CD4-positive, alpha-beta memory T cell (primary cell): ENCODE results near the gene RAB40C. TPM values are rescaled to one million over a fixed set of nuclear protein-coding genes. Genes with fewer than 3 reads are reported as not detected.

Experiments
- CTCF ChIA-PET: fragments of 350-600 bp; sonication (Branson Sonifier 250); formaldehyde crosslinking; loops from one replicate; lab custom pipeline; 2021; ENCODE audit warnings: inconsistent platforms; ENCODE audit not compliant: partially characterized antibody; lab: Charles Lee
- POLR2A ChIA-PET: fragments of 350-600 bp; sonication (Branson Sonifier 250); formaldehyde crosslinking; loops from one replicate; lab custom pipeline; 2021; ENCODE audit not compliant: partially characterized antibody; lab: Charles Lee
- DNase-seq, 5 donors: peaks; one replicate each; pipeline versions ENCODE4 v3.0.0 to v3.0.0-alpha.2; 2020 to 2022; ENCODE audit warnings: mixed read lengths in 1 of 5
- H3K27ac ChIP-seq: one replicate; pipeline ENCODE4 v1.7.0; 2013; ENCODE audit warnings: low read depth, low read length
- H3K27me3 ChIP-seq: 2 replicates; pipeline ENCODE4 v1.7.0; 2013; ENCODE audit warnings: mild to moderate bottlenecking, low read length, moderate library complexity; ENCODE audit not compliant: insufficient read depth
- H3K36me3 ChIP-seq: 2 replicates; pipeline ENCODE4 v1.7.0; 2013; ENCODE audit warnings: mild to moderate bottlenecking, low read length, moderate library complexity; ENCODE audit not compliant: insufficient read depth
- H3K4me1 ChIP-seq: 2 replicates; pipeline ENCODE4 v1.7.0; 2013; ENCODE audit warnings: mild to moderate bottlenecking, low read length, moderate library complexity; ENCODE audit not compliant: insufficient read depth
- H3K4me3 ChIP-seq, 2 donors: one replicate each; pipeline ENCODE4 v1.7.0; 2013; ENCODE audit warnings: low read length in 2 of 2, mild to moderate bottlenecking in 1 of 2
- H3K9me3 ChIP-seq, 2 donors: one replicate each; pipeline ENCODE4 v1.7.0; 2013; ENCODE audit warnings: low read length in 2 of 2, control low read depth in 1 of 2; ENCODE audit not compliant: control insufficient read depth in 1 of 2
- H3K27ac Mint-ChIP-seq, 7 donors: one replicate each; pipeline ENCODE4 v1.8.0; 2020 to 2021; ENCODE audit warnings: mixed read lengths in 7 of 7, mild to moderate bottlenecking in 6 of 7, inconsistent platforms in 3 of 7, moderate library complexity in 3 of 7
- H3K27me3 Mint-ChIP-seq, 2 donors: one replicate each; pipeline ENCODE4 v1.8.0; 2020 to 2021; ENCODE audit warnings: mixed read lengths in 2 of 2
- H3K36me3 Mint-ChIP-seq, 2 donors: one replicate each; pipeline ENCODE4 v1.8.0; 2020 to 2021; ENCODE audit warnings: mixed read lengths in 2 of 2, inconsistent platforms in 1 of 2, mild to moderate bottlenecking in 1 of 2
- H3K4me1 Mint-ChIP-seq, 4 donors: one replicate each; pipeline ENCODE4 v1.8.0; 2020 to 2021; ENCODE audit warnings: mixed read lengths in 4 of 4, mild to moderate bottlenecking in 1 of 4
- H3K4me3 Mint-ChIP-seq, 8 donors: one replicate each; pipeline ENCODE4 v1.8.0; 2020 to 2021; ENCODE audit warnings: mixed read lengths in 8 of 8, mild to moderate bottlenecking in 7 of 8, moderate library complexity in 6 of 8, inconsistent platforms in 3 of 8
- H3K9me3 Mint-ChIP-seq, 8 donors: one replicate each; pipeline ENCODE4 v1.8.0; 2020 to 2021; ENCODE audit warnings: mixed read lengths in 8 of 8, mild to moderate bottlenecking in 5 of 8, inconsistent platforms in 3 of 8, moderate library complexity in 1 of 8
- intact Hi-C: fragments of 100-400 bp; cut with micrococcal nuclease; formaldehyde crosslinking; loops from one replicate; pipeline ENCODE4 v1.15.1; 2023
- polyA plus RNA-seq, 2 donors: library from polyadenylated mRNA; unstranded; fragments of 300-500 nt; fragmentation: Illumina TruSeq; gene quantifications; one replicate each; pipeline ENCODE4 v1.2.3, GENCODE V29; 2021
- total RNA-seq, 2 experiments: library from RNA; stranded (reverse); gene quantifications; one replicate each; pipeline ENCODE4 v1.2.3, GENCODE V29; 2021

Gene RAB40C
- total and polyA plus RNA-seq, 4 experiments from 2014 or later = 6.8 to 25.6 (median 19.9) TPM

DNA sequence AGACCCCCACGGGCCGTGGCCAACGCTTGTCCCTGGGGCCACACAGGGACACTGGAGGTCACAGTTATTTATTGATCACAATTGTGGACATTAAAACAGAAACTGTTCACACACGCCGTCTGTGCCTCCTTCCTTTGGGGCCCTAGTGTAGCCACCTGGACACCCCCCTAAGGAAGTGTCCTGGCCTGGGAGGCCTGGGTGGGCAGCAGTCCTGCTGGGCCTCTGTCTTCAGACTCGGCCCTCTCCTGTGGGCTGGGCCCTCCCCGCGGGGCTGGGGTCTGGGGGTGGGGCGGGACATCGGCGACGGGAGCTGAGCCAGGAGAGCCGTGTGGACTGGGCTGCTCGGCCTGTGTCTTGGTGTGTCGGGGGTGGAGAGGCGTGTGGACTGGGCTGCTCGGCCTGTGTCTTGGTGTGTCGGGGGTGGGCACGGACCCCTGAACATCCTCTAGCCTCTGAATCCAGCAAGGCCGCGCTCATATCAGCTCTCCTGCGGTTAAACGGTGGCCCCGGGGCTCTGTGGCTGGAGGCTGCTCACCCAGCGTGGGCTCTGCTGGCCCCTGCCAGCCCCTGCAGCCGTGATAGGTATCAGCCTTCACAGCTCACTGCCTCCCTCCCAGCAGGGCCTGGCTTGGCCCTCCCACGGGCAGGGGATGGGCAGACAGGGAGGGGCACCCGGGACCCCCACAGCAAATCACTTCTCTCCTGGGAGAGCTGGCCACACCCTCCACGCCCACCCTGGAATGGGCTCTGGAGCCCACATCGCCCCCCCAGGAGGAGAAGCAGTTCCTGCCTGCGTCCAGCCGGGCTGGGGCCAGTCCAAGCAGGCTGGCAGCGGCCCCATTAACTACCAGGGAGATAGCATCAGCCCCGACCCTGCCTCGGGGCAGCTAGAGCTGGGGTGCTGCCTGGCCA is 24.2 kb upstream of the RAB40C start:
- Mint-ChIP-seq H3K9me3 (no peaks in the 10 kb centered on the region), H3K36me3 (peaks cover 0 to 2% of the 10 kb centered on the region in 2 donors), H3K27ac (no peak overlapping the region), H3K4me1 (peaks cover 12 to 23% (median 19%) of the 10 kb centered on the region in 4 donors), H3K4me3 (no peak overlapping the region), H3K27me3 (peaks cover 0 to 4% of the 10 kb centered on the region in 2 donors)
- no peaks in the 10 kb centered on the region for H3K36me3 ChIP-seq
- H3K9me3 ChIP-seq = no peaks in the 10 kb centered on the region
- ChIA-PET CTCF (no interaction called here), POLR2A (no interaction called here)
- no peak overlapping the region for H3K4me3 ChIP-seq
- H3K4me1 ChIP-seq = peaks cover 37% of the 10 kb centered on the region
- no peaks in the 10 kb centered on the region for H3K27me3 ChIP-seq
- H3K27ac ChIP-seq = no peak overlapping the region
- intact Hi-C loops = no loop called here
- DNase-seq = no peak

DNA sequence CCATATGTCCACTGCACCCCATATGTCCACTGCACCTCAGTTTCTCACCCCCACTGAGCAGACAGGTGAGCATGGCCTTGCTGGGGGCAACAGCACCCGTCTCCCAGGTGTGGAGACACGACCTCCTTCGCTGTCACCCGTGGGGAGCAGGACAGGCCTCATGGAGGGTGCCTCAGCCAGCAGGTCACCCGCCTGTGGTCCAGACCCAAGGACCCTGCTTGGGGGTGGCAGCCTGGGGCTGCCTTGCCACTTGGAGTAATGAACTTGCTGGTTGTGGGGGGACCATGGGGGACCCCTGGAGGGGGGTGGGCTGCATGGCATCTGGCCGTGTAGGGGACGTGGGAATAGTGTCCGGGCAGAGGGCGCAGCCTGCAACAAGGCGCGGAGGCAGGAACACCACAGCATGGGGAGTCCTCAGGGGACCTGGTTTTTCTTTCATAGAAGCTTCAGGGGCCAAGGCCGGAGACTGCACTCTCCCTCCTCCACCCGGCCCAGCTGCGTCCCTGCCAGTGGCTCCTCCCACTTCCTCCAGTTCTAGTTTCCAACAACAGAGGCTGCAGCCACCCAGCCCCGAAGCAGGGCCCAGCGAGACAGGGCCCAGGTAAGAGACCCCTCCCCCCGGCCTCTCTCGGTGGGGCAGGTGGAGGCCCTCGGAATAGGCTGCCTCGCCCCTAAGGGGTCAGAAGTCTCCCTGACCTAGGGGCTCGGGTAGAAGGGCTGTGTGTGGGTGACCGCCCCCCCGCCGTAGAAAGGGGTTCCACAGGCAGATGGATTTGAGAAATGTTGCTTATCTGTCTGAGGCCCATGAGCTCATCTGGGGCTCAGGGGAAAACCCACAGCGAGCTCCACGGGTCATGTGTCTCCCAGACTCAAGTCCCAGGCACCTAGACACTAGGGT is 23.1 kb upstream of the RAB40C start, which contains the start of gene NHLRC4:
TSS of gene NHLRC4 (plus strand) at position 531 of the 898 bp plus-strand sequence. CDS start 1,043 bp downstream, outside the sequence.
- Mint-ChIP-seq H3K4me3 (peak within 1 kb of the TSS; percentile 51 to 83 (median 71)), H3K9me3 (peaks cover 0 to 6% (median 0%) of the 10 kb centered on the region in 8 donors), H3K36me3 (peaks cover 0 to 7% of the 10 kb centered on the region in 2 donors), H3K27me3 (peaks cover 0 to 4% of the 10 kb centered on the region in 2 donors), H3K27ac (peak within 1 kb of the TSS; percentile 60 to 88 (median 70)), H3K4me1 (peaks cover 22 to 34% (median 30%) of the 10 kb centered on the region in 4 donors)
- intact Hi-C loops = no loop called here
- H3K36me3 ChIP-seq = no peaks in the 10 kb centered on the region
- no peaks in the 10 kb centered on the region for H3K9me3 ChIP-seq
- H3K27ac ChIP-seq = peak within 1 kb of the TSS; percentile 38
- POLR2A ChIA-PET = interaction anchor here (0.9 to 1.6 kb wide), 5 partner anchors 21 to 70 kb away, joined by 3 to 7 read pairs (median 6); partner anchors contain the start of genes CAPN15, METTL26 and RAB40C
- H3K27me3 ChIP-seq = no peaks in the 10 kb centered on the region
- CTCF ChIA-PET = interaction anchor here (1.0 kb wide), 1 partner anchor 11 kb away, joined by 3 read pairs; no protein-coding TSS in a partner anchor
- peaks cover 37% of the 10 kb centered on the region for H3K4me1 ChIP-seq
- peak; percentile 43 to 59 (median 45) for DNase-seq
- peak within 1 kb of the TSS; percentile 3 to 36 for H3K4me3 ChIP-seq

DNA sequence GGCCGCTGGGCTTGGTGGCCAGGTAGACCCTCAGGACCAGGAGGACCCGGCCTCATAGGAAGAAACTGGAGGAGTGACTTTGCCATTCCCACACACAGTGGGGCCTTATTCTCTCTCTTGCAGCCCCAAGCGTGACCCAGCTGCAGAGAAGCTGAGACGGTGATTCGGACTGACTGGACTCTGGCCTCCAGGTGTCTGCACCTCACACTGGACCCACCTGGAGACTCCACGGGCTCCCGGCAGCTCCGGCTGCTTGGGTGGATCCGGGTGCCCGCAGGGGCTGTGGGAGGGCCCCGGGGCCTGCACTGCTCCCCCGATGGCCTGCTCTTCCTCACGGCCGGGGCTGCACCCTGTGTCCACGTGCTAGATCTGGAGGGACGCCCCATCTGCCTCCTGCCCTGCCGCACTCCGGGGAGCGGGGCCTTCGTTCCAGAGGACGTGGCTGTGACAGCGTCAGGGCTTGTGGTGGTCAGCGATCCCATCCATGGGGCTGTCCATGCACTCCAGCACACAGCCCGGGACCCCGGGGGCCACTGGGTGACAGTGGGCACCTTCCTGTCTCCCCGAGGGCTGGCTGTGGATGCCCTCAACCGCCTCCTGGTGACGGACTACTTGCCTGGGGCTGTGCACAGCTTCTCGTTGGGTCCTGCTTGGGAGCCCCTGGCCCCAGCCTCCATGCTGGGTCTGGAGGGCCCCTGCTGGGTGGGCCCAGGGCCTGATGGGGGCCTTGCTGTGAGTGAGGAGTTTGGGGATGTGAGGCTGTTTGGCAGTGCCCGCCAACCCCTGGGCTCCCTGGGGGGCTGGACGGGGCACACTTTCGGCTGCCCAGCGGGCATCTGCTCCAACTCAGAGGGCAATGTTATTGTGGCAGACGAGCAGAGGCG is 22.3 kb upstream of the RAB40C start:
- H3K4me1 Mint-ChIP-seq = peaks cover 25 to 39% (median 32%) of the 10 kb centered on the region in 4 donors
- peak overlapping the region; percentile 38 for H3K27ac ChIP-seq
- ChIA-PET CTCF (interaction anchor here (1.0 kb wide), 1 partner anchor 10 kb away, joined by 3 read pairs; no protein-coding TSS in a partner anchor), POLR2A (interaction anchor here (0.9 to 3.8 kb wide), 6 partner anchors 20 to 69 kb away, joined by 3 to 18 read pairs (median 6); partner anchors contain the start of genes CAPN15, METTL26 and RAB40C)
- H3K36me3 Mint-ChIP-seq = peaks cover 0 to 7% of the 10 kb centered on the region in 2 donors
- no peaks in the 10 kb centered on the region for H3K27me3 ChIP-seq
- intact Hi-C loops = no loop called here
- H3K4me1 ChIP-seq = peaks cover 37% of the 10 kb centered on the region
- peaks cover 0 to 6% (median 0%) of the 10 kb centered on the region in 8 donors for H3K9me3 Mint-ChIP-seq
- H3K36me3 ChIP-seq = no peaks in the 10 kb centered on the region
- H3K4me3 Mint-ChIP-seq = peak overlapping the region; percentile 51 to 83 (median 71)
- H3K27ac Mint-ChIP-seq = peak overlapping the region; percentile 47 to 88 (median 70)
- no peaks in the 10 kb centered on the region for H3K27me3 Mint-ChIP-seq
- DNase-seq = no peak
- H3K9me3 ChIP-seq = no peaks in the 10 kb centered on the region
- H3K4me3 ChIP-seq = peak overlapping the region; percentile 3 to 36

- peak overlapping the region; percentile 66 to 95 (median 88) for H3K27ac Mint-ChIP-seq
- no peak for DNase-seq
- peaks cover 25 to 39% (median 32%) of the 10 kb centered on the region in 4 donors for H3K4me1 Mint-ChIP-seq
- intact Hi-C loops = loop anchor here (1.0 kb wide), 1 partner anchor 41 kb away; the partner anchor contains the start of gene CAPN15
- Histone ChIP-seq H3K4me1 (peaks cover 37% of the 10 kb centered on the region), H3K36me3 (no peaks in the 10 kb centered on the region), H3K4me3 (peak overlapping the region in 1 of 2 donors; percentile 64), H3K9me3 (no peaks in the 10 kb centered on the region), H3K27ac (peak overlapping the region; percentile 76), H3K27me3 (no peaks in the 10 kb centered on the region)
- H3K9me3 Mint-ChIP-seq = peaks cover 0 to 6% (median 0%) of the 10 kb centered on the region in 8 donors
- H3K27me3 Mint-ChIP-seq = no peaks in the 10 kb centered on the region
- POLR2A ChIA-PET = interaction anchor here (0.9 to 3.8 kb wide), 5 partner anchors 20 to 122 kb away, joined by 3 to 18 read pairs (median 4); partner anchors contain the start of genes CAPN15, METTL26 and WDR24
- H3K36me3 Mint-ChIP-seq = peaks cover 0 to 7% of the 10 kb centered on the region in 2 donors
- peak overlapping the region; percentile 79 to 92 (median 86) for H3K4me3 Mint-ChIP-seq
- CTCF ChIA-PET = interaction anchor here (1.0 kb wide), 1 partner anchor 8 kb away, joined by 3 read pairs; no protein-coding TSS in a partner anchor
Observed at GRCh38 chr16:568401-569258, 21.2 kb upstream of the RAB40C start.

GRCh38 chr16:569445-570254 is 20.2 kb upstream of the RAB40C start, which contains the start of gene PIGQ:
TSS of gene PIGQ (plus strand) at chr16:569968. CDS start at chr16:574075, 4,107 bp downstream.
- Mint-ChIP-seq H3K27ac (peak within 1 kb of the TSS; percentile 88 to 96 (median 93)), H3K36me3 (peaks cover 0 to 7% of the 10 kb centered on the region in 2 donors), H3K4me1 (peaks cover 25 to 39% (median 32%) of the 10 kb centered on the region in 4 donors), H3K9me3 (peaks cover 0 to 6% (median 0%) of the 10 kb centered on the region in 8 donors), H3K4me3 (peak within 1 kb of the TSS; percentile 84 to 92 (median 87)), H3K27me3 (no peaks in the 10 kb centered on the region)
- Histone ChIP-seq H3K27me3 (no peaks in the 10 kb centered on the region), H3K4me3 (peak within 1 kb of the TSS; percentile 52 to 64), H3K4me1 (peaks cover 37% of the 10 kb centered on the region), H3K9me3 (no peaks in the 10 kb centered on the region), H3K36me3 (no peaks in the 10 kb centered on the region), H3K27ac (peak within 1 kb of the TSS; percentile 76)
- peak; percentile 65 to 71 (median 67) for DNase-seq
- intact Hi-C loops = loop anchor here (1.0 kb wide), 2 partner anchors 20 to 42 kb away; partner anchors contain the start of gene CAPN15
- ChIA-PET POLR2A (interaction anchor here (1.1 to 3.8 kb wide), 4 partner anchors 19 to 67 kb away, joined by 3 to 18 read pairs (median 7); partner anchors contain the start of genes CAPN15 and METTL26), CTCF (interaction anchor here (0.6 to 1.0 kb wide), 2 partner anchors 7 to 275 kb away, joined by 3 read pairs; no protein-coding TSS in a partner anchor)
